Measurements from ENCODE around the gene ACTR1B.
A peak's percentile ranks its signal among the peaks of the same experiment; 100 is the strongest.
"Not testable (repeated sequence)": the region's sequence is repeated elsewhere in the genome, so short reads cannot be mapped to it uniquely, and the experiment has no call there.

Gene ACTR1B

GRCh38 chr2:97663962-97664635, at the start of gene ACTR1B:
Gene ACTR1B, minus strand, starts transcription at chr2:97664044. Its CDS starts 154 bp downstream, at chr2:97663890.
- DNase-seq (ENCODE audit: low spot score), result peak; percentile 97

GRCh38 chr2:97712693-97713295, 49.0 kb upstream of the ACTR1B start:
- no peak for DNase-seq (ENCODE audit: low spot score)

- not testable (repeated sequence) for DNase-seq (ENCODE audit: low spot score)
Observed at GRCh38 chr2:97712175-97712574, 48.3 kb upstream of the ACTR1B start.

GRCh38 chr2:97711394-97711711, 47.5 kb upstream of the ACTR1B start:
- DNase-seq (ENCODE audit: low spot score), result no peak

GRCh38 chr2:97708608-97709007, 44.8 kb upstream of the ACTR1B start:
- DNase-seq (ENCODE audit: low spot score), result no peak

- DNase-seq (ENCODE audit: low spot score), result no peak
Observed at GRCh38 chr2:97708048-97708380, 44.2 kb upstream of the ACTR1B start.

- no peak for DNase-seq (ENCODE audit: low spot score)
Observed at GRCh38 chr2:97707362-97708047, 43.7 kb upstream of the ACTR1B start.

- no peak for DNase-seq (ENCODE audit: low spot score)
Observed at GRCh38 chr2:97706708-97707345, 43.0 kb upstream of the ACTR1B start.

GRCh38 chr2:97706112-97706511, 42.3 kb upstream of the ACTR1B start:
- DNase-seq (ENCODE audit: low spot score), result no peak

- DNase-seq (ENCODE audit: low spot score), result no peak
Observed at GRCh38 chr2:97704989-97705388, 41.1 kb upstream of the ACTR1B start.

- DNase-seq (ENCODE audit: low spot score), result no peak
Observed at GRCh38 chr2:97703741-97704140, 39.9 kb upstream of the ACTR1B start.

- DNase-seq (ENCODE audit: low spot score), result no peak
Observed at GRCh38 chr2:97702731-97703470, 39.1 kb upstream of the ACTR1B start.

GRCh38 chr2:97701851-97702465, 38.1 kb upstream of the ACTR1B start:
- DNase-seq (ENCODE audit: low spot score), result no peak

- no peak for DNase-seq (ENCODE audit: low spot score)
Observed at GRCh38 chr2:97701186-97701585, 37.3 kb upstream of the ACTR1B start.

GRCh38 chr2:97699765-97700444, 36.1 kb upstream of the ACTR1B start:
- peak; percentile 77 for DNase-seq (ENCODE audit: low spot score)

- no peak for DNase-seq (ENCODE audit: low spot score)
Observed at GRCh38 chr2:97698530-97698929, 34.7 kb upstream of the ACTR1B start.

GRCh38 chr2:97697252-97698235, 33.7 kb upstream of the ACTR1B start:
- peak; percentile 86 for DNase-seq (ENCODE audit: low spot score)

- no peak for DNase-seq (ENCODE audit: low spot score)
Observed at GRCh38 chr2:97695744-97696143, 31.9 kb upstream of the ACTR1B start.

GRCh38 chr2:97693476-97693875, 29.6 kb upstream of the ACTR1B start:
- no peak for DNase-seq (ENCODE audit: low spot score)

GRCh38 chr2:97691166-97691565, 27.3 kb upstream of the ACTR1B start:
- no peak for DNase-seq (ENCODE audit: low spot score)
